Left ventricle myocardium superior (tissue), 1 donor: ENCODE data around the gene PTMA. TPM values are rescaled to one million over a fixed set of nuclear protein-coding genes. Genes with fewer than 3 reads are reported as not detected.
A peak's percentile ranks its signal among the peaks of the same experiment; 100 is the strongest.
"Not testable (repeated sequence)": the region's sequence is repeated elsewhere in the genome, so short reads cannot be mapped to it uniquely, and the experiment has no call there.

ENCODE experiments used
- ATAC-seq: fragments of 200-7000 bp; cut with Tn5 transposase; one replicate; pipeline ENCODE4 v1.9.1; 2020; ENCODE audit warnings: mild to moderate bottlenecking, moderate library complexity
- DNase-seq: peaks from one replicate; pipeline ENCODE4 v3.0.0-alpha.2; 2020
- intact Hi-C: fragments of 100-400 bp; cut with micrococcal nuclease; formaldehyde crosslinking; loops from one replicate; pipeline ENCODE4 v1.11.0; 2022
- long read RNA-seq: library from polyadenylated mRNA; unstranded; transcript quantifications from one replicate; pipeline ENCODE4 v2.0.0, GENCODE V29; 2021
- total RNA-seq: library from RNA; stranded (reverse); fragmentation: NEBNext Ultra II Directional; extraction: Animal tissue kit (Norgen Biotek cat#: 25700); gene quantifications from one replicate; pipeline ENCODE4 v1.2.1, GENCODE V29; 2021
- donor health status: DM: no; HTN: yes; CAD: no; lungs with severe emphysema.

The PTMA gene
- total RNA-seq, result 207 TPM
- long read RNA-seq, transcript PTMA-202 (5 exons, 1,221 nt), result major isoform, 167 of 232 reads
- long read RNA-seq, transcript PTMA-201 (5 exons, 1,212 nt), result minor isoform, 22 of 232 reads
- long read RNA-seq, partial matches to known transcripts, result 32 of 232 reads
- long read RNA-seq, other reads (novel, unspliced or antisense), result 6 of 232 reads

GRCh38 chr2:231707927-231708772 lies at the start of gene PTMA:
PTMA (plus strand) TSS chr2:231708525; CDS start chr2:231708707, 182 bp downstream.
- intact Hi-C loops, result no loop called here
- DNase-seq, result peak; percentile 100
- peak; percentile 74 for ATAC-seq

GRCh38 chr2:231660073-231660472 lies 48.3 kb upstream of the PTMA start:
- intact Hi-C loops, ATAC-seq, DNase-seq: not testable (repeated sequence)

GRCh38 chr2:231660860-231661259 lies 47.5 kb upstream of the PTMA start:
- intact Hi-C loops, result no loop called here
- ATAC-seq, result no peak
- DNase-seq, result no peak

- intact Hi-C loops, result no loop called here
- DNase-seq (no peak), ATAC-seq (no peak)
These were observed 46.8 kb upstream of the PTMA start for GRCh38 chr2:231661422-231662027.

- intact Hi-C loops, result no loop called here
- DNase-seq, result peak; percentile 98
- ATAC-seq, result peak; percentile 73
These were observed 46.1 kb upstream of the PTMA start for GRCh38 chr2:231662028-231662810.

GRCh38 chr2:231662811-231663457 lies 45.4 kb upstream of the PTMA start:
- DNase-seq (peak; percentile 51), ATAC-seq (no peak)
- intact Hi-C loops, result no loop called here

- intact Hi-C loops, result no loop called here
- no peak for ATAC-seq
- DNase-seq, result no peak
These were observed 44.7 kb upstream of the PTMA start for GRCh38 chr2:231663458-231664212.

GRCh38 chr2:231664727-231665126 lies 43.6 kb upstream of the PTMA start:
- DNase-seq, result no peak
- ATAC-seq, result no peak
- intact Hi-C loops, result loop anchor here (5.0 kb wide), 1 partner anchor 52 kb away; no protein-coding TSS in a partner anchor

- ATAC-seq (no peak), DNase-seq (no peak)
- intact Hi-C loops, result loop anchor here (5.0 kb wide), 1 partner anchor 53 kb away; no protein-coding TSS in a partner anchor
These were observed 42.8 kb upstream of the PTMA start for GRCh38 chr2:231665245-231666170.

GRCh38 chr2:231666171-231667095 lies 41.9 kb upstream of the PTMA start:
- peak; percentile 89 for ATAC-seq
- intact Hi-C loops, result loop anchor here (5.0 kb wide), 1 partner anchor 54 kb away; no protein-coding TSS in a partner anchor

GRCh38 chr2:231667096-231667427 lies 41.3 kb upstream of the PTMA start:
- ATAC-seq (no peak), DNase-seq (no peak)
- intact Hi-C loops, result loop anchor here (5.0 kb wide), 1 partner anchor 55 kb away; no protein-coding TSS in a partner anchor

More at GRCh38 chr2:231666171-231667095, 41.9 kb upstream of the PTMA start:
- peak; percentile 97 for DNase-seq

- no peak for DNase-seq
- ATAC-seq, result no peak
These were observed 40.8 kb upstream of the PTMA start for GRCh38 chr2:231667496-231667895.

GRCh38 chr2:231668981-231669380 lies 39.3 kb upstream of the PTMA start:
- intact Hi-C loops, result loop anchor here (5.0 kb wide), 1 partner anchor 57 kb away; no protein-coding TSS in a partner anchor
- ATAC-seq (no peak), DNase-seq (no peak)

More at GRCh38 chr2:231667496-231667895, 40.8 kb upstream of the PTMA start:
- intact Hi-C loops, result loop anchor here (5.0 kb wide), 1 partner anchor 55 kb away; no protein-coding TSS in a partner anchor

- DNase-seq, result no peak
- ATAC-seq, result no peak
- intact Hi-C loops, result no loop called here
These were observed 36.9 kb upstream of the PTMA start for GRCh38 chr2:231671270-231672050.
